NT2/D1 (cell line): ENCODE results near the gene CDYL.
A peak's percentile ranks its signal among the peaks of the same experiment; 100 is the strongest.

Source experiments
- DNase-seq: peaks from one replicate; pipeline ENCODE4 v3.0.0-alpha.2; 2011; ENCODE audit warnings: low read depth, low spot score
- H3K27me3 ChIP-seq: 2 replicates; pipeline ENCODE4 v1.6.0; 2011; ENCODE audit warnings: mild to moderate bottlenecking; ENCODE audit not compliant: insufficient read length, insufficient read depth
- H3K36me3 ChIP-seq: 2 replicates; pipeline ENCODE4 v1.6.1; 2011; ENCODE audit warnings: mild to moderate bottlenecking, low read length, mixed read lengths; ENCODE audit not compliant: insufficient read depth, insufficient read length
- H3K4me1 ChIP-seq: 2 replicates; pipeline ENCODE4 v1.5.1; 2011; ENCODE audit not compliant: insufficient read depth, insufficient read length
- H3K4me3 ChIP-seq: 2 replicates; pipeline ENCODE4 v1.5.1; 2011; ENCODE audit warnings: low read depth; ENCODE audit not compliant: insufficient read length
- H3K9ac ChIP-seq: 2 replicates; pipeline ENCODE4 v1.6.0; 2011; ENCODE audit warnings: low read depth; ENCODE audit not compliant: insufficient read length
- H3K9me3 ChIP-seq: 2 replicates; pipeline ENCODE4 v1.5.1; 2011; ENCODE audit warnings: mild to moderate bottlenecking, low read length; ENCODE audit not compliant: insufficient read depth
- SUZ12 ChIP-seq: IDR thresholded peaks from 2 replicates; pipeline ENCODE4 v1.6.1; 2011; ENCODE audit not compliant: insufficient read length, insufficient read depth; ENCODE audit errors: extremely low read depth
- YY1 ChIP-seq: IDR thresholded peaks from 2 replicates; pipeline ENCODE4 v1.6.1; 2011; ENCODE audit not compliant: insufficient read length, insufficient read depth
- ZNF274 ChIP-seq: IDR thresholded peaks from 2 replicates; pipeline ENCODE4 v1.6.1; 2011; ENCODE audit warnings: mild to moderate bottlenecking, low read depth, low read length

CDYL gene

DNA sequence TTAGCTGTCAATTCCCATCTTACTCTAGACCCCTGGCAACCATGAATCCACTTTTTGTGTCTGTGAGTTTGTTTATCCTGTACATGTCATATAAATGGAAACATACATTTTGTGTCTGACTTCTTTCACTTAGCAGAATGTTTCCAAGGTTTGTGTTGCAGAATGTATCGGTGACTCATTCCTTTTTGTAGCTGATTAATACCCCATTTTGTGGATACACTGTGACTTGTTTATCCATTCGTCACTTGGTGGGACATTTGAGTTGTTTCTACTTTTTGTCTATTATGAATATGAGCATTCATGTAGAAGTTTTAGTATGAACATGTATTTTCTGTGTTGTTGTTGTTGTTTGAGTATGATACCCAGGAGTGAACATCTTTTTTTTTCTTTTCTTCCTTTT is 21.4 kb downstream of the CDYL start:
- Histone ChIP-seq H3K9me3 (no peaks in the 10 kb centered on the region), H3K27me3 (no peaks in the 10 kb centered on the region), H3K9ac (no peak overlapping the region), H3K4me3 (no peak overlapping the region), H3K36me3 (no peaks in the 10 kb centered on the region), H3K4me1 (peaks cover 5% of the 10 kb centered on the region)
- no peak for DNase-seq
- TF ChIP-seq SUZ12 (no peak), ZNF274 (no peak), YY1 (no peak)

DNA sequence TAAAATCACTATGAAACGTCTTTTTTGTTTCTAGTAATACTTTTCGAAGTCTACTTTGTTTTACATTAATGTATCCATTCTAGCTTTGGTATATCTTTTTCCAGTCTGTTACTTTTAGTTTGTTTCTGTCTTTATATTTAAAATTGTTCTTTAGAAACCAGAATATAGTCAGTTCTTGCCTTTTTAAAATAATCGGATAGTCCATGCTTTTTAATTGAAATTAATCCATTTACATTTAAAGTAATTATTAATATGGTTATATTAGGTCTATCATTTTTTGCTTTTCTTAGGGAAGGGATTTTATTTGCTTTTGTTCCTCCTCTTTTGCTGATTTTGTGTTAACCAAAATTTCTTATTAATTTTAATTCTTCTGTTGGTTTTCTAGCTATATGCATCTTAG is 23.7 kb downstream of the CDYL start:
- no peaks in the 10 kb centered on the region for H3K27me3 ChIP-seq
- H3K9me3 ChIP-seq, result no peaks in the 10 kb centered on the region
- no peak overlapping the region for H3K9ac ChIP-seq
- H3K4me3 ChIP-seq, result no peak overlapping the region
- DNase-seq, result no peak
- H3K36me3 ChIP-seq, result no peaks in the 10 kb centered on the region
- TF ChIP-seq YY1 (no peak), ZNF274 (no peak), SUZ12 (no peak)
- H3K4me1 ChIP-seq, result peaks cover 2% of the 10 kb centered on the region

DNA sequence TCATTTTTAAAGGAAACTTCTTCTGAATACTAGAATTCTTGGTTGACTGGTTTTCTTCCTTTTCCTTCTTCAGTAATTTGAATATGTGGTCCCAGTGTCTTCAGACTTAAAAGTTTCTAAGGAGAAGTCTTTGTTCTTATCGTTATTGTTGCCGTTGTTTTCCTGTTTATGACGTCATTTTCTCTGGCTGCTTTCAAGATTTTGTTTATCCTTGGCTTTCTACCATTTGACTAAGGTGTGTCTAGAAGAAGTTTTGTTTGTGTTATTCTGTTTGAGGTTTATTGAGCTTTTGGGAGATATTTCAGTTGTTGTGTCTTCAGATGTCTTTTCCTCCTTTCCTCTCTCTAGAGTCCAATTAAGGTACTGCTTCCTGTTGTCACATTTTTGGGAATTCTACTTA is 24.5 kb downstream of the CDYL start:
- H3K4me3 ChIP-seq, result no peak overlapping the region
- H3K9me3 ChIP-seq, result no peaks in the 10 kb centered on the region
- no peak for TF ChIP-seq YY1
- TF ChIP-seq SUZ12, result no peak
- TF ChIP-seq ZNF274, result no peak

DNA sequence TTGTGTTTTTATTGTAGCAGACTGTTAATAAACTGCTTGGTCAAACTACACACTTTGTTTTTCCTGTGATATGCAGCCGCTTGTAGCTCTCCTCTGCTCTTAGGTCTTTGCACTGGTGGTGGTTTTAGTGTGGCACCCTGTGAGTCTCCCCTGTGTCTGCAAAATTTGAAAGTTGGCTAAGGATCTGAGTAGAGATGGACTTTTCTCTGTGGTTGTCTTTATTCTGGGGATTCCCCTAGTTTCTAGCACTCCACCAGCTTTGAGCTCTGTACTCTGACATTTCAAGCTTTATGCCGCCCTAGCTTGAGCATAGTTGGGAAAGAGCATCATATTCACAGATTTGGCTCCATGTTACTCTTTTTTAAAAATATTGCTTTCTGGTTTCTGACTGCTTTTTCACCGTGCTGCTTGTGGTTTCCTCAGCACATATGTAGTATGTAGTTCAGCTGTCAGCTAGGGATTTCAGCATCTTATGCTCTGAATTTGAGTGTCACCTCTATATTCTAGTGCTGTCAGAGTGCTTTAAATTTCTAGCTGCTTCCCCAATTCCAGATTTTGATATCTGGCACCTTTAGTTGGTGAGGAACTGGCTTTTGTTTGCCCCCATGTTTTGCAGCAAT is 25.4 kb downstream of the CDYL start:
- Histone ChIP-seq H3K36me3 (no peaks in the 10 kb centered on the region), H3K27me3 (no peaks in the 10 kb centered on the region), H3K4me3 (no peak overlapping the region), H3K4me1 (peaks cover 4% of the 10 kb centered on the region), H3K9ac (no peak overlapping the region), H3K9me3 (no peaks in the 10 kb centered on the region)
- DNase-seq, result no peak
- TF ChIP-seq ZNF274 (no peak), YY1 (no peak), SUZ12 (no peak)

More for the DNA sequence above, 24.5 kb downstream of the CDYL start:
- Histone ChIP-seq H3K27me3 (no peaks in the 10 kb centered on the region), H3K9ac (no peak overlapping the region), H3K4me1 (peaks cover 2% of the 10 kb centered on the region), H3K36me3 (no peaks in the 10 kb centered on the region)
- no peak for DNase-seq

DNA sequence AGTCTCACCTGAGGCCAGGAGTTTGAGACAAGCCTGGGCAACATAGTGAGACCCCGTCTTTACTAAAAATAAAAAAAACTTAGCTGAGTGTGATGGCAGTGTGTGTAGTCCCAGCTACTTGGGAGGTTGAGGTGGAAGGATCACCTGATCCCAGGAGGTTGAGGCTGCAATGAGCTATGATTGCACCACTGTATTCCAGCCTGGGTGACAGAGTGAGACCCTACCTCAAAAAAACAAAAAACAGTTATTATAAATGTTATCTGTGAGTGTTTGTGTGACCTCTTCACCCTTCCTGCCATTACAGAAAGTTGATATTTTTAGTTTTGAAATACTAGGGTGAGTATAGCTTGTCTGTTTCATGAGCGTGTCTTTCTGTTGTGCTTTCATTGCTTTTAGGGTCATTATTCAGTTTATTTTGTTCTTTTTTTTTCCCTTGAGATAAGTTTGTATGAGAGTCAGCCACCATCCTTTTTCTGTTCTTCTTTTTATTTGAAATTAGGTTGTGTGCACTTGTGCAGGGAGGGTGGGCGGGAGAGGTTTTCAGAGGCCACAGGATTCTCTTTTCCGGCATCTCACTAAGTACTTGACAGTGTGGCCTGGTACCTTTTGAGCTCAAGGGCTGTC is 26.2 kb downstream of the CDYL start:
- TF ChIP-seq SUZ12 (no peak), YY1 (no peak), ZNF274 (no peak)
- DNase-seq, result no peak
- Histone ChIP-seq H3K9me3 (no peaks in the 10 kb centered on the region), H3K4me3 (no peak overlapping the region), H3K27me3 (no peaks in the 10 kb centered on the region), H3K9ac (no peak overlapping the region), H3K4me1 (peaks cover 4% of the 10 kb centered on the region), H3K36me3 (peaks cover 5% of the 10 kb centered on the region)

DNA sequence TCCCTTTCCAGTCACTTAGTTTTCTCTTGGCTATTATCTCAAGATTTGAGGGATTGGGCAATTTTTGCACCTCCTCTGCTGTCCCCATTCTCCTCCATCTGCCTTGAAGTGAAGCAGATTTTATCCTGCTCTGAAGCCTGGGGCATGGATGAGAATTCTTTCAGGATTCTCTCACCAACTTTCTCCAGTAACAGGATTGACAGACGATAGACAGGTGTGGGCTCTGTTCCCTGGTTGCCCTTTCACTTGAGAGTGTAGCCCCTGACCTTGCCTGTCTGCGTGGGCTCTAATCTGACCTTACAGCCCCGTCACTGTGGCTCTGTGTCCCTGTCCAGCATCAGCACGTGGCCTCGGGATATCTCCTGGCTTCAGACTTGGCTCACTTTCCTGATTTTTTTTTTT is 27.1 kb downstream of the CDYL start:
- no peaks in the 10 kb centered on the region for H3K27me3 ChIP-seq
- TF ChIP-seq ZNF274, result no peak
- no peak for TF ChIP-seq SUZ12
- TF ChIP-seq YY1, result no peak
- peaks cover 5% of the 10 kb centered on the region for H3K36me3 ChIP-seq
- H3K9ac ChIP-seq, result peak overlapping the region; percentile 42
- no peak for DNase-seq
- peaks cover 4% of the 10 kb centered on the region for H3K4me1 ChIP-seq
- H3K4me3 ChIP-seq, result no peak overlapping the region
- no peaks in the 10 kb centered on the region for H3K9me3 ChIP-seq

DNA sequence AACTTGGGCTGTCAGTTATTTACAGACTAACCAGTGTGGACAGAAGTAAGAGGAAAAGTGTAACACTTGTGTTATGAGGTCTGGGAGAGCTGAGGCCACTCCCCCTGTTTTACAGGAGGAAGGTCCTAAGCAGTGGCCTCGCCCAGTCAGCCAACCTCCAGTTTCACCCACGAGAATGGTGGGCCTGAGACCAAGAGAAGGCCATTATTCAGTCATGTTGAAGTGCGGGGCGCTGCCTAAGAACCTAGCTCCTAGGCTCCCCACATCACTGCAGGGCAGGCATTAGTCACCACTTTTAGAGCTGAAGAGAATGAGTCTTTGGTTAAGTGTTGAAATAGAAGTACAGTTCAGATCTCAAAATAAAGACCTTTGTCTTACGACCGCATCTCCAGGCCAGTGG is 27.9 kb downstream of the CDYL start:
- peaks cover 4% of the 10 kb centered on the region for H3K4me1 ChIP-seq
- no peak overlapping the region for H3K9ac ChIP-seq
- DNase-seq, result no peak
- H3K36me3 ChIP-seq, result peaks cover 5% of the 10 kb centered on the region
- peaks cover 5% of the 10 kb centered on the region; the same call in 1 of the 2 replicates for H3K9me3 ChIP-seq
- no peak for TF ChIP-seq ZNF274
- no peak for TF ChIP-seq YY1
- no peak for TF ChIP-seq SUZ12
- H3K4me3 ChIP-seq, result no peak overlapping the region
- H3K27me3 ChIP-seq, result no peaks in the 10 kb centered on the region
